Neuronal stem cell (in vitro differentiated cells): Measurements from ENCODE around the gene DNASE1L2.
A peak's percentile ranks its signal among the peaks of the same experiment; 100 is the strongest.

Source experiments
- DNase-seq: peaks from one replicate; pipeline ENCODE4 v3.0.0-alpha.2; 2013; ENCODE audit warnings: low spot score
- H2AFZ ChIP-seq: one replicate; pipeline ENCODE4 v1.6.1; 2013; ENCODE audit warnings: mild to moderate bottlenecking, low read length, inconsistent platforms
- H2AK5ac ChIP-seq: 2 replicates; pipeline ENCODE4 v1.6.1; 2013; ENCODE audit warnings: low read depth, mild to moderate bottlenecking, inconsistent platforms, low read length, moderate library complexity, mixed read lengths
- H2BK120ac ChIP-seq: 2 replicates; pipeline ENCODE4 v1.6.1; 2013; ENCODE audit warnings: low read depth, mild to moderate bottlenecking, inconsistent platforms, low read length, moderate library complexity, mixed read lengths
- H2BK12ac ChIP-seq: one replicate; pipeline ENCODE4 v1.6.1; 2013; ENCODE audit warnings: low read length, inconsistent platforms
- H2BK15ac ChIP-seq: 2 replicates; pipeline ENCODE4 v1.6.1; 2013; ENCODE audit warnings: mild to moderate bottlenecking, low read length, inconsistent platforms, mixed read lengths
- H2BK5ac ChIP-seq: one replicate; pipeline ENCODE4 v1.6.1; 2013; ENCODE audit warnings: inconsistent platforms, mild to moderate bottlenecking, low read length, moderate library complexity
- H3K14ac ChIP-seq: one replicate; pipeline ENCODE4 v1.6.1; 2013; ENCODE audit warnings: low read length, inconsistent platforms
- H3K18ac ChIP-seq: 2 replicates; pipeline ENCODE4 v1.6.1; 2013; ENCODE audit warnings: low read length, inconsistent platforms
- H3K23ac ChIP-seq: 2 replicates; pipeline ENCODE4 v1.6.1; 2013; ENCODE audit warnings: low read depth, mild to moderate bottlenecking, mixed read lengths, low read length, inconsistent platforms; ENCODE audit not compliant: poor library complexity
- H3K27ac ChIP-seq: replicated peaks from 3 replicates; pipeline ENCODE4 v1.5.1; 2013; ENCODE audit warnings: low read length, inconsistent platforms
- H3K27me3 ChIP-seq, 3 experiments: 2 replicates each; pipeline ENCODE4 v1.6.1; 2013; ENCODE audit warnings: low read length in 3 of 3, mild to moderate bottlenecking in 2 of 3, inconsistent platforms in 1 of 3, low read depth in 1 of 3, mixed read lengths in 1 of 3, moderate library complexity in 1 of 3; ENCODE audit not compliant: control insufficient read depth in 3 of 3, insufficient read depth in 3 of 3
- H3K36me3 ChIP-seq, 2 donors: replicated peaks in 1 of 2; 2 replicates each; pipeline ENCODE4 v1.6.1; 2013; ENCODE audit warnings: low read length in 2 of 2; ENCODE audit not compliant: control insufficient read depth in 2 of 2, insufficient read depth in 2 of 2
- H3K4ac ChIP-seq: 2 replicates; pipeline ENCODE4 v1.6.1; 2013; ENCODE audit warnings: inconsistent platforms, mild to moderate bottlenecking, low read length, moderate library complexity
- H3K4me1 ChIP-seq, 2 donors: 1 replicate in 1 of 2; 2 replicates in 1 of 2; pipeline ENCODE4 v1.6.1; 2013; ENCODE audit warnings: low read length in 2 of 2, low read depth in 1 of 2; ENCODE audit not compliant: control insufficient read depth in 2 of 2, insufficient read depth in 1 of 2
- H3K4me2 ChIP-seq: one replicate; pipeline ENCODE4 v1.6.1; 2013; ENCODE audit warnings: mild to moderate bottlenecking, low read length, inconsistent platforms; ENCODE audit not compliant: insufficient read depth, poor library complexity, severe bottlenecking
- H3K4me3 ChIP-seq, 2 donors: 2 replicates each; pipeline ENCODE4 v1.5.1; 2013; ENCODE audit warnings: low read length in 2 of 2, mild to moderate bottlenecking in 2 of 2, inconsistent platforms in 1 of 2, moderate library complexity in 1 of 2
- H3K79me1 ChIP-seq: one replicate; pipeline ENCODE4 v1.6.1; 2013; ENCODE audit warnings: low read depth, mild to moderate bottlenecking, inconsistent platforms, low read length, moderate library complexity
- H3K9ac ChIP-seq: one replicate; pipeline ENCODE4 v1.6.1; 2013; ENCODE audit warnings: mild to moderate bottlenecking, low read depth, low read length, inconsistent platforms; ENCODE audit not compliant: poor library complexity
- H3K9me3 ChIP-seq, 2 donors: replicated peaks in 1 of 2; 2 replicates each; pipeline versions ENCODE3 to v1.6.1; 2013; ENCODE audit warnings: low read length in 2 of 2, mild to moderate bottlenecking in 2 of 2, inconsistent platforms in 1 of 2, low read depth in 1 of 2, mixed read lengths in 1 of 2, moderate library complexity in 1 of 2; ENCODE audit not compliant: control insufficient read depth in 2 of 2, insufficient read depth in 1 of 2
- H4K8ac ChIP-seq: one replicate; pipeline ENCODE4 v1.6.1; 2013; ENCODE audit warnings: low read depth, mild to moderate bottlenecking, inconsistent platforms, low read length, moderate library complexity
- H4K91ac ChIP-seq: one replicate; pipeline ENCODE4 v1.6.1; 2013; ENCODE audit warnings: low read length, low read depth, mild to moderate bottlenecking, inconsistent platforms; ENCODE audit not compliant: poor library complexity
- WGBS, 2 donors: extraction: QIAGEN DNeasy Blood & Tissue Kit; methylation state at CpG; one replicate each; pipeline ENCODE4 v1.1.7; 2013; ENCODE audit warnings: missing lambda C conversion rate in 2 of 2, mixed read lengths in 1 of 2; ENCODE audit not compliant: insufficient read length in 2 of 2, insufficient replicate concordance in 1 of 2; ENCODE audit errors: extremely low coverage in 2 of 2; 5-methylcytosine and 5-hydroxymethylcytosine counted together

The DNASE1L2 gene

GRCh38 chr16:2234813-2235170, 1.5 kb upstream of the DNASE1L2 start:
- H3K14ac ChIP-seq, result no peak overlapping the region
- H3K4ac ChIP-seq, result no peak overlapping the region
- no peak overlapping the region for H2BK120ac ChIP-seq
- peaks cover 36 to 82% of the 10 kb centered on the region in 2 donors for H3K36me3 ChIP-seq
- H3K27me3 ChIP-seq, result peaks cover 0 to 22% (median 7%) of the 10 kb centered on the region in 3 experiments
- H2BK15ac ChIP-seq, result no peak overlapping the region
- H3K18ac ChIP-seq, result no peak overlapping the region
- no peak overlapping the region for H2BK5ac ChIP-seq
- no peak overlapping the region for H2AK5ac ChIP-seq
- H3K9me3 ChIP-seq, result peaks cover 0 to 1% of the 10 kb centered on the region in 2 donors
- H3K9ac ChIP-seq, result no peak overlapping the region
- no peak overlapping the region for H3K4me2 ChIP-seq
- no CpG with 5 or more reads among the region's 18 CpGs for WGBS, 2 donors
- no peak for DNase-seq
- no peak overlapping the region for H3K4me3 ChIP-seq
- H4K91ac ChIP-seq, result no peak overlapping the region
- H2AFZ ChIP-seq, result no peak overlapping the region
- H3K4me1 ChIP-seq, result peaks cover 0 to 16% of the 10 kb centered on the region in 2 donors
- no peak overlapping the region for H2BK12ac ChIP-seq
- H3K23ac ChIP-seq, result peak overlapping the region; percentile 80
- no peak overlapping the region for H4K8ac ChIP-seq
- H3K27ac ChIP-seq, result no peak overlapping the region
- H3K79me1 ChIP-seq, result peaks cover 14% of the 10 kb centered on the region

DNA sequence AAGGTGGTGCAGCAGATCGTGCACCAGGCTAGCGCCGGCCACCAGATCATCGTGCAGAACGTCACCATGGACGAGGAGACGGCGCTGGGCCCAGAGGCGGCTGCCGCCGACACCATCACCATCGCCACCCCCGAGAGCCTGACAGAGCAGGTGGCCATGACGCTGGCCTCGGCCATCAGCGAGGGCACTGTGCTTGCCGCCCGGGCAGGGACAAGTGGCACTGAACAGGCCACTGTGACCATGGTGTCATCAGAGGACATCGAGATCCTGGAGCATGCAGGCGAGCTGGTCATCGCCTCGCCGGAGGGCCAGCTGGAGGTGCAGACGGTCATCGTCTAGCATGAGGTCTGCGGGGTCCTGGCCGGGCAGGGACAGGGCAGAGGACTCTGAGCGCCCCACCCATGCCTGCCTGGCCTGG, 1.0 kb upstream of the DNASE1L2 start:
- Histone ChIP-seq H3K4me2 (no peak overlapping the region), H3K27ac (no peak overlapping the region), H3K79me1 (peaks cover 12% of the 10 kb centered on the region), H4K91ac (peak overlapping the region; percentile 30), H3K4me1 (peaks cover 0 to 16% of the 10 kb centered on the region in 2 donors), H2AK5ac (no peak overlapping the region), H3K23ac (peak overlapping the region; percentile 80), H3K4me3 (peak overlapping the region in 1 of 2 donors; percentile 23), H2BK15ac (no peak overlapping the region), H3K4ac (no peak overlapping the region), H2AFZ (no peak overlapping the region), H3K27me3 (peaks cover 0 to 22% (median 7%) of the 10 kb centered on the region in 3 experiments), H3K9me3 (peaks cover 0 to 1% of the 10 kb centered on the region in 2 donors), H3K14ac (no peak overlapping the region), H3K18ac (no peak overlapping the region), H3K9ac (peak overlapping the region; percentile 44), H4K8ac (no peak overlapping the region), H3K36me3 (peaks cover 34 to 80% of the 10 kb centered on the region in 2 donors), H2BK120ac (no peak overlapping the region), H2BK12ac (peak overlapping the region; percentile 10), H2BK5ac (no peak overlapping the region)
- DNase-seq, result no peak
- WGBS, 2 donors, result no CpG with 5 or more reads among the region's 28 CpGs

DNA sequence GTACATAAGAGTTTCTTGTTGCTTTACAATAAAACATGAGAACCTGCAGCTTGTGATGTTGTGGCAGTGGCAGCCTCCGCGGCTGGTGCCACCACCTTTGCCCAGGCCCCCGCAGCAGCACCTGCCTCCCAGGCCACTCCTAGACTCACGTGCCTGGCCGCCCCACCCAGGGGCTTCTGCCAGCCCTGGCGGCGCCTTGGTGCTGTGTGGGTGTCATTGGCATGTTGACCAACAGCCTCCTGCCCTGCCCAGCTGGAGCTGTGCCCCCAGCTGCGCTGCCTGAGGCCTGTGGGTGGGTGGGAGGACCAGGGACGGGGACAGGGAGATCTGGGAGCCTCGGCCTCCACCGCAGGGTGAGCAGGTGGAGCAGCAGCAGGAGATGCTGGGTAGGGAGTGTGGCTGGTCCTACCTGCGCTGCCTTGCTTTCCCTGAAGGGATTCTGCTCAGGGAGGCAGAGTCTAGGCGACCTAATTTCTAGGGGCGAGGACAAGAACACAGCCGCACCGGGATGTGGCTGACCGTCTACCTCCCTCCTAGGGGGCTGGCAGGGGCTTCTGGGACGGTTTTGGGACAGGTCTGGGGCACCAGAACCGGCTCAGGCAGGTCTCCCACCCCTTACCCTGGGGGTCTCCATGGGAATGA, 428 bp upstream of the DNASE1L2 start:
- no peak for DNase-seq
- Histone ChIP-seq H3K4ac (peak overlapping the region; percentile 66), H3K14ac (peak overlapping the region; percentile 56), H2BK5ac (no peak overlapping the region), H3K23ac (peak overlapping the region; percentile 80), H3K9me3 (peaks cover 0 to 1% of the 10 kb centered on the region in 2 donors), H2AK5ac (no peak overlapping the region), H4K8ac (peak overlapping the region; percentile 3), H2BK120ac (no peak overlapping the region), H3K9ac (peak overlapping the region; percentile 72), H3K79me1 (peaks cover 10% of the 10 kb centered on the region), H2AFZ (no peak overlapping the region), H4K91ac (no peak overlapping the region), H3K4me3 (no peak overlapping the region), H2BK12ac (no peak overlapping the region), H3K36me3 (peaks cover 29 to 79% of the 10 kb centered on the region in 2 donors), H3K18ac (no peak overlapping the region), H3K27ac (no peak overlapping the region), H3K27me3 (peaks cover 0 to 22% (median 7%) of the 10 kb centered on the region in 3 experiments), H2BK15ac (no peak overlapping the region), H3K4me2 (peak overlapping the region; percentile 11), H3K4me1 (peaks cover 0 to 16% of the 10 kb centered on the region in 2 donors)
- no CpG with 5 or more reads among the region's 19 CpGs for WGBS, 2 donors

DNA sequence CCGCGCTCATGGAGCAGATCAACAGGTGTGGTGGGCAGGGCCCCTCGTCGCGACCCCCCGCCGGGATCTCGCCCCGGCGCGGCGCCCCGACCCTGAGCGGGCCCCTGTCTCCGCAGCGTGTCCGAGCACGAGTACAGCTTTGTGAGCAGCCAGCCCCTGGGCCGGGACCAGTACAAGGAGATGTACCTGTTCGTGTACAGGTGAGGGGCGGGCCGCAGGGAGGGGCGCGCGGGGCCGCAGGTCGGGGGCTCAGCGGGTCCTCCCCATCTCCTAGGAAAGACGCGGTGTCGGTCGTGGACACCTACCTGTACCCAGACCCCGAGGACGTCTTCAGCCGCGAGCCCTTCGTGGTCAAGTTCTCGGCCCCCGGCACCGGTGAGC, 848 bp downstream of the DNASE1L2 start:
- Histone ChIP-seq H3K4me1 (peaks cover 0 to 16% of the 10 kb centered on the region in 2 donors), H3K23ac (peak overlapping the region; percentile 65), H2BK15ac (no peak overlapping the region), H3K4ac (no peak overlapping the region), H3K27me3 (peaks cover 0 to 22% (median 7%) of the 10 kb centered on the region in 3 experiments), H3K9ac (no peak overlapping the region), H2BK120ac (no peak overlapping the region), H3K4me2 (peak overlapping the region; percentile 77), H4K8ac (no peak overlapping the region), H3K18ac (peak overlapping the region; percentile 90), H3K27ac (no peak overlapping the region), H3K79me1 (peaks cover 10% of the 10 kb centered on the region), H2AK5ac (peak overlapping the region; percentile 95), H2BK5ac (no peak overlapping the region), H3K36me3 (peaks cover 24 to 72% of the 10 kb centered on the region in 2 donors), H2BK12ac (no peak overlapping the region), H4K91ac (no peak overlapping the region), H3K14ac (peak overlapping the region; percentile 89), H2AFZ (no peak overlapping the region), H3K4me3 (peak overlapping the region in 1 of 2 donors; percentile 67), H3K9me3 (peaks cover 0 to 1% of the 10 kb centered on the region in 2 donors)
- WGBS, 2 donors, result no CpG with 5 or more reads among the region's 40 CpGs
- DNase-seq, result no peak
